HG03066 (cell line): ENCODE results near the gene ADAM12.

Experiments used
- ATAC-seq: cut with Tn5 transposase; IDR thresholded peaks from one replicate; pipeline ENCODE4 v1.9.1; 2021; ENCODE audit warnings: low read depth; ENCODE audit not compliant: unreplicated experiment

The ADAM12 gene

GRCh38 chr10:126097558-126098225 is 290.6 kb downstream of the ADAM12 start:
- no peak for ATAC-seq

GRCh38 chr10:126094537-126094936 is 293.7 kb downstream of the ADAM12 start:
- ATAC-seq, result no peak

- ATAC-seq, result no peak
Observed at GRCh38 chr10:126092366-126093215, 295.7 kb downstream of the ADAM12 start.

- no peak for ATAC-seq
Observed at GRCh38 chr10:126090911-126091728, 297.2 kb downstream of the ADAM12 start.

GRCh38 chr10:126090443-126090842 is 297.8 kb downstream of the ADAM12 start:
- ATAC-seq, result no peak

- no peak for ATAC-seq
Observed at GRCh38 chr10:126087796-126088505, 300.3 kb downstream of the ADAM12 start.

GRCh38 chr10:126087153-126087680 is 301.1 kb downstream of the ADAM12 start:
- ATAC-seq, result no peak

- no peak for ATAC-seq
Observed at GRCh38 chr10:126085806-126086205, 302.5 kb downstream of the ADAM12 start.

- ATAC-seq, result no peak
Observed at GRCh38 chr10:126084369-126084768, 303.9 kb downstream of the ADAM12 start.

GRCh38 chr10:126083009-126083408 is 305.3 kb downstream of the ADAM12 start:
- ATAC-seq, result no peak

- no peak for ATAC-seq
Observed at GRCh38 chr10:126081841-126082466, 306.3 kb downstream of the ADAM12 start.

- ATAC-seq, result no peak
Observed at GRCh38 chr10:126080879-126081411, 307.3 kb downstream of the ADAM12 start.

- no peak for ATAC-seq
Observed at GRCh38 chr10:126080291-126080825, 307.9 kb downstream of the ADAM12 start.

- no peak for ATAC-seq
Observed at GRCh38 chr10:126075009-126075408, 313.3 kb downstream of the ADAM12 start.

GRCh38 chr10:126074291-126074690 is 314.0 kb downstream of the ADAM12 start:
- no peak for ATAC-seq

- no peak for ATAC-seq
Observed at GRCh38 chr10:126073606-126074005, 314.7 kb downstream of the ADAM12 start.

- no peak for ATAC-seq
Observed at GRCh38 chr10:126072622-126073021, 315.7 kb downstream of the ADAM12 start.

GRCh38 chr10:126070476-126071215 is 317.6 kb downstream of the ADAM12 start:
- no peak for ATAC-seq

GRCh38 chr10:126068322-126068721 is 320.0 kb downstream of the ADAM12 start:
- no peak for ATAC-seq
